ENCODE measurements around the gene ZNF408.

GRCh38 chr11:46661836-46662235 is 39.0 kb upstream of the ZNF408 start:
- TF ChIP-seq TAF1 (IDR thresholded peaks at IDR 0.05; ENCODE audit: low read depth) (no peak), EP300 (conservative IDR thresholded peaks at IDR 0.05; ENCODE audit: poor library complexity, severe bottlenecking) (no peak), EZH2 (IDR thresholded peaks at IDR 0.05; ENCODE audit: borderline replicate concordance, insufficient read depth, low read length, poor library complexity, severe bottlenecking) (no peak), POLR2AphosphoS5 (IDR thresholded peaks at IDR 0.05) (no peak), RAD21 (conservative IDR thresholded peaks at IDR 0.05) (no peak), SMC3 (conservative IDR thresholded peaks at IDR 0.05; ENCODE audit: poor library complexity) (no peak), MXI1 (conservative IDR thresholded peaks at IDR 0.05; ENCODE audit: poor library complexity, severe bottlenecking) (no peak)
- TF ChIP-seq, protein P1, sequence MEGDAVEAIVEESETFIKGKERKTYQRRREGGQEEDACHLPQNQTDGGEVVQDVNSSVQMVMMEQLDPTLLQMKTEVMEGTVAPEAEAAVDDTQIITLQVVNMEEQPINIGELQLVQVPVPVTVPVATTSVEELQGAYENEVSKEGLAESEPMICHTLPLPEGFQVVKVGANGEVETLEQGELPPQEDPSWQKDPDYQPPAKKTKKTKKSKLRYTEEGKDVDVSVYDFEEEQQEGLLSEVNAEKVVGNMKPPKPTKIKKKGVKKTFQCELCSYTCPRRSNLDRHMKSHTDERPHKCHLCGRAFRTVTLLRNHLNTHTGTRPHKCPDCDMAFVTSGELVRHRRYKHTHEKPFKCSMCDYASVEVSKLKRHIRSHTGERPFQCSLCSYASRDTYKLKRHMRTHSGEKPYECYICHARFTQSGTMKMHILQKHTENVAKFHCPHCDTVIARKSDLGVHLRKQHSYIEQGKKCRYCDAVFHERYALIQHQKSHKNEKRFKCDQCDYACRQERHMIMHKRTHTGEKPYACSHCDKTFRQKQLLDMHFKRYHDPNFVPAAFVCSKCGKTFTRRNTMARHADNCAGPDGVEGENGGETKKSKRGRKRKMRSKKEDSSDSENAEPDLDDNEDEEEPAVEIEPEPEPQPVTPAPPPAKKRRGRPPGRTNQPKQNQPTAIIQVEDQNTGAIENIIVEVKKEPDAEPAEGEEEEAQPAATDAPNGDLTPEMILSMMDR (IDR thresholded peaks at IDR 0.05; ENCODE audit: poor library complexity, severe bottlenecking): no peak
- TF ChIP-seq, protein P2, sequence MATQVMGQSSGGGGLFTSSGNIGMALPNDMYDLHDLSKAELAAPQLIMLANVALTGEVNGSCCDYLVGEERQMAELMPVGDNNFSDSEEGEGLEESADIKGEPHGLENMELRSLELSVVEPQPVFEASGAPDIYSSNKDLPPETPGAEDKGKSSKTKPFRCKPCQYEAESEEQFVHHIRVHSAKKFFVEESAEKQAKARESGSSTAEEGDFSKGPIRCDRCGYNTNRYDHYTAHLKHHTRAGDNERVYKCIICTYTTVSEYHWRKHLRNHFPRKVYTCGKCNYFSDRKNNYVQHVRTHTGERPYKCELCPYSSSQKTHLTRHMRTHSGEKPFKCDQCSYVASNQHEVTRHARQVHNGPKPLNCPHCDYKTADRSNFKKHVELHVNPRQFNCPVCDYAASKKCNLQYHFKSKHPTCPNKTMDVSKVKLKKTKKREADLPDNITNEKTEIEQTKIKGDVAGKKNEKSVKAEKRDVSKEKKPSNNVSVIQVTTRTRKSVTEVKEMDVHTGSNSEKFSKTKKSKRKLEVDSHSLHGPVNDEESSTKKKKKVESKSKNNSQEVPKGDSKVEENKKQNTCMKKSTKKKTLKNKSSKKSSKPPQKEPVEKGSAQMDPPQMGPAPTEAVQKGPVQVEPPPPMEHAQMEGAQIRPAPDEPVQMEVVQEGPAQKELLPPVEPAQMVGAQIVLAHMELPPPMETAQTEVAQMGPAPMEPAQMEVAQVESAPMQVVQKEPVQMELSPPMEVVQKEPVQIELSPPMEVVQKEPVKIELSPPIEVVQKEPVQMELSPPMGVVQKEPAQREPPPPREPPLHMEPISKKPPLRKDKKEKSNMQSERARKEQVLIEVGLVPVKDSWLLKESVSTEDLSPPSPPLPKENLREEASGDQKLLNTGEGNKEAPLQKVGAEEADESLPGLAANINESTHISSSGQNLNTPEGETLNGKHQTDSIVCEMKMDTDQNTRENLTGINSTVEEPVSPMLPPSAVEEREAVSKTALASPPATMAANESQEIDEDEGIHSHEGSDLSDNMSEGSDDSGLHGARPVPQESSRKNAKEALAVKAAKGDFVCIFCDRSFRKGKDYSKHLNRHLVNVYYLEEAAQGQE (IDR thresholded peaks at IDR 0.05; ENCODE audit: borderline replicate concordance): no peak
